ENCODE results near the gene ZDHHC1.
A peak's percentile ranks its signal among the peaks of the same experiment; 100 is the strongest.

ZDHHC1 gene

GRCh38 chr16:67399749-67400704, 16.2 kb downstream of the ZDHHC1 start:
- no peaks in the 10 kb centered on the region for H3K36me3 Mint-ChIP-seq
- H3K4me1 Mint-ChIP-seq: peaks cover 2 to 12% of the 10 kb centered on the region in 2 donors
- H3K27me3 Mint-ChIP-seq: peaks cover 13 to 35% of the 10 kb centered on the region in 2 donors
- ATAC-seq (replicated peaks) (peak in 1 of 2 donors; percentile 5), DNase-seq (no peak)
- no peak overlapping the region for H3K4me3 Mint-ChIP-seq
- H3K9me3 Mint-ChIP-seq: no peaks in the 10 kb centered on the region
- no peak overlapping the region for H3K27ac Mint-ChIP-seq

- peak; percentile 23 for DNase-seq
- peak; percentile 83 to 86 for ATAC-seq (replicated peaks)
- H3K27ac Mint-ChIP-seq: no peak overlapping the region
- H3K27me3 Mint-ChIP-seq: peaks cover 17 to 41% of the 10 kb centered on the region in 2 donors
- peaks cover 3 to 19% of the 10 kb centered on the region in 2 donors for H3K4me1 Mint-ChIP-seq
- no peaks in the 10 kb centered on the region for H3K36me3 Mint-ChIP-seq
- no peaks in the 10 kb centered on the region for H3K9me3 Mint-ChIP-seq
- H3K4me3 Mint-ChIP-seq: no peak overlapping the region
Observed at GRCh38 chr16:67399218-67399733, 17.0 kb downstream of the ZDHHC1 start.

- peaks cover 6 to 25% of the 10 kb centered on the region in 2 donors for H3K4me1 Mint-ChIP-seq
- no peak for ATAC-seq (replicated peaks)
- H3K36me3 Mint-ChIP-seq: no peaks in the 10 kb centered on the region
- no peaks in the 10 kb centered on the region for H3K9me3 Mint-ChIP-seq
- no peak overlapping the region for H3K4me3 Mint-ChIP-seq
- no peak overlapping the region for H3K27ac Mint-ChIP-seq
- no peak for DNase-seq
- H3K27me3 Mint-ChIP-seq: peaks cover 19 to 47% of the 10 kb centered on the region in 2 donors
Observed at GRCh38 chr16:67398546-67399217, 17.6 kb downstream of the ZDHHC1 start.

DNA sequence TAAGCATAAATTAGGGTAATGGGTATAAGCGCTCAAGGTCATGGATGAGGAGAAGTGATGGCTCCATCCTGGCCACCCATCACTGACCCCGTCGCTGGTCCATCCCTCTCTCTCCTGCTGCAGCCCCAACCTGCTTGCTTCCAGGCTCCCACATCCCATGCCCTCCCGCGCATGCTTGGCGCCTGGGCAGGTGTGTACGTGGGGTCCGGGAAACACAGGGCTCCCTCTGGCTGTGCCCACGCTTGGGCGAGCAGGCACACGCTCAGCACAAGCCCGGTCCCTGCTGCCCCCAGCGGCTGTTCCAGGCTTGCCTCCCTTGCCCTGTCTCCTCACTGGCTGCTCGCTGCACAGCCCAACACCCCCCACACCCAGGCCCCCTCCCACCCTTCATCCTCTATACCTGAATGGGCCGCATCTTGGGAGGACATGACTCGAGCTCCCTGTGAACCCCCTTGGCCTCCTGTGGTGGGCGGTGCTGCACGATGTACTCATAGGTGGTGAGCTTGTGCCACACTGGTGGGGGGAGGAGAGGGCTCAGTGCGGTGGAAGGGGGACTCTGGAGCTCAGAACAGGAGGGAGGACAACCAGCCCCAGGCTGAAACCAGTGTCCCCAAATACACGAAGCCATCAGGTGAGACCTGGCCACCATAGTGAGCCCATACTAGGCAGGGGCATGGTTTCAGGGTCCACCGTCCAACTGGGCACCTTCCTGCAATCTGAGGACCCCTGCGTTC, 18.3 kb downstream of the ZDHHC1 start:
- no peak for DNase-seq
- H3K4me1 Mint-ChIP-seq: peaks cover 6 to 29% of the 10 kb centered on the region in 2 donors
- no peaks in the 10 kb centered on the region for H3K36me3 Mint-ChIP-seq
- ATAC-seq (replicated peaks): no peak
- no peak overlapping the region for H3K4me3 Mint-ChIP-seq
- no peaks in the 10 kb centered on the region for H3K9me3 Mint-ChIP-seq
- H3K27me3 Mint-ChIP-seq: peaks cover 21 to 50% of the 10 kb centered on the region in 2 donors
- H3K27ac Mint-ChIP-seq: no peak overlapping the region

DNA sequence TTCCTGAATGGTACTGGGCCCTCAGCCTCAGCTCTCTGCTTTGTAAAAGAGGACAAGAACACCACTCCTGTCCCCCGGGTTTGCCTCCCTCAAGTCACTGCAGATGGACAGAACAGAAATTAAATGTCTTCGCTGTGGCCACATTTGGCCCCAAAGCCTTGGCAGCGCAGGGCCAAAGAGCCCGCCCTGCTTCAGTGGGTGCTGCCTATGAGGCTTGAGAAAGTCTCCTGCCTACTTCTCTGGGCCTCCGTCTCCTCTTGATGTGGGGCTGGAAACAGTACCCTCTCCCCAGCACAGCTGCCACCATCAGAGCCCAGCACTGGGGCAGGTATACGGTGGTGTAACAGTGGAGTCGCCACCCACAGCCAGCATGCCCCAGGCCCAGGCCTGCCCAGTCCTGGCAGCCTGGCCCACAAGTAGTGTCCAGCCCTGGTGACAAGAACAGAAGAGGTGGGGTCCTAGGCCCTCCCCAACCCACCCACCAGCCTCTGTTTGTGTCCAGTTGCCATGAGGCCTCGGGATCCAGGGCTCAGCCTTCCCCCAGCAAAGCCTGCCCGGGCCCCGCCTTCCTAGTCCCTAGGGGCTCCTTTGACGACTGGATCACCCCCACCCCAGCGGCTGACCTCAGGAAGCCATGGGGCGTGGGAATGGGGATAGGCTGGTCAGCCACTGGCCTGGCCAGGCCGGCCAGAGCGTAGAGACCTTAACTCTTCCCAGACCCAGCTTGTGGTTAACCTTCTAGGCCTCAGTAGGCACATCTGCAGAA, 19.1 kb downstream of the ZDHHC1 start:
- DNase-seq (no peak), ATAC-seq (replicated peaks) (no peak)
- no peaks in the 10 kb centered on the region for H3K9me3 Mint-ChIP-seq
- H3K27me3 Mint-ChIP-seq: peaks cover 27 to 50% of the 10 kb centered on the region in 2 donors
- no peaks in the 10 kb centered on the region for H3K36me3 Mint-ChIP-seq
- H3K4me3 Mint-ChIP-seq: no peak overlapping the region
- peaks cover 6 to 34% of the 10 kb centered on the region in 2 donors for H3K4me1 Mint-ChIP-seq
- no peak overlapping the region for H3K27ac Mint-ChIP-seq

GRCh38 chr16:67396159-67397035, 19.9 kb downstream of the ZDHHC1 start:
- no peak for ATAC-seq (replicated peaks)
- Mint-ChIP-seq H3K4me1 (peaks cover 6 to 36% of the 10 kb centered on the region in 2 donors), H3K27ac (no peak overlapping the region), H3K27me3 (peaks cover 34 to 52% of the 10 kb centered on the region in 2 donors), H3K36me3 (no peaks in the 10 kb centered on the region), H3K4me3 (no peak overlapping the region), H3K9me3 (no peaks in the 10 kb centered on the region)
- DNase-seq: no peak

- H3K27ac Mint-ChIP-seq: no peak overlapping the region
- DNase-seq: no peak
- H3K4me3 Mint-ChIP-seq: no peak overlapping the region
- H3K9me3 Mint-ChIP-seq: no peaks in the 10 kb centered on the region
- no peak for ATAC-seq (replicated peaks)
- H3K36me3 Mint-ChIP-seq: no peaks in the 10 kb centered on the region
- peaks cover 11 to 44% of the 10 kb centered on the region in 2 donors for H3K4me1 Mint-ChIP-seq
- peaks cover 40 to 60% of the 10 kb centered on the region in 2 donors for H3K27me3 Mint-ChIP-seq
Observed at GRCh38 chr16:67395458-67396158, 20.7 kb downstream of the ZDHHC1 start.

DNA sequence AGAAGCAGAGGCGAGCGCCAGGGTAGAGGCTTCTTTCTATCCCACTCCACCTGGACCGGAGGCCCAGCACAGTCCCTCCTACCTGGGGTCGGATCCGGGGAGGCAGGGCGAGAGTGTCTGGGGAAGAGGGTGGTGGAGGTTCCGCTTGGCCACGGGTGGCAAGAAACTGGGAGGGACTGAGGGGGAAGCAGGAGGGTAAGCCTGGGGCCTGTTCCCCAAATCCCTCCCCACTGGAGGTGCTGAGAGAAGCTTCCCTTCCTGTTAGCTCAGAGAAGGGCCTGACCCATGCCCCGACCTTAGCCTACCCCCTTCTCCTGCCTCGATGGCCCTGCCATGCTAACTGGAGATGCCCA, 21.2 kb downstream of the ZDHHC1 start:
- Mint-ChIP-seq H3K27me3 (peaks cover 45 to 63% of the 10 kb centered on the region in 2 donors), H3K4me1 (peaks cover 16 to 49% of the 10 kb centered on the region in 2 donors), H3K36me3 (no peaks in the 10 kb centered on the region), H3K27ac (no peak overlapping the region), H3K9me3 (no peaks in the 10 kb centered on the region), H3K4me3 (no peak overlapping the region)
- ATAC-seq (replicated peaks) (no peak), DNase-seq (no peak)

- peak overlapping the region; percentile 54 to 80 for H3K4me3 Mint-ChIP-seq
- H3K36me3 Mint-ChIP-seq: no peaks in the 10 kb centered on the region
- H3K27me3 Mint-ChIP-seq: peaks cover 45 to 63% of the 10 kb centered on the region in 2 donors
- H3K4me1 Mint-ChIP-seq: peaks cover 21 to 52% of the 10 kb centered on the region in 2 donors
- peak overlapping the region; percentile 3 for H3K27ac Mint-ChIP-seq
- DNase-seq (no peak), ATAC-seq (replicated peaks) (peak in 1 of 2 donors; percentile 33)
- no peaks in the 10 kb centered on the region for H3K9me3 Mint-ChIP-seq
Observed at GRCh38 chr16:67394155-67395104, 21.8 kb downstream of the ZDHHC1 start.

DNA sequence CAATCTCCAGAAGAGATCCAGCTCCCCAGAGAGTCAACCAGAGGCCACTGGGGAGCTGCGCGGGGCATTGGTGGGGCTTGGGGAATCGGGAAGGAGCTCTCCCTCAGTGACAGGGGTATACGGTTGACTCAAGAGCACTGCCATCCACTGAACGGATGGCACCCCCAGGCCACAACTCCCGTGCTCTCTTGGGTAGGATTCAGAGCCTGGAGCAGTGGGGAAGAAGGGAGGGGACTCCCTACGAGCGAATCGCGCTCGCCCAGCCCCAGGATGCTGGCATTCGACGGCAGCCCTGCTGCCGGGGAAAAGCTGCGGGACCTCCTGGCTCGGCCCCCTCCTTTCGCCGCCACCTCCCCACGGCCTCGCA, 22.5 kb downstream of the ZDHHC1 start:
- no peak for DNase-seq
- peaks cover 19 to 52% of the 10 kb centered on the region in 2 donors for H3K4me1 Mint-ChIP-seq
- no peaks in the 10 kb centered on the region for H3K36me3 Mint-ChIP-seq
- ATAC-seq (replicated peaks): no peak
- no peaks in the 10 kb centered on the region for H3K9me3 Mint-ChIP-seq
- H3K27ac Mint-ChIP-seq: peak overlapping the region; percentile 3
- H3K4me3 Mint-ChIP-seq: peak overlapping the region; percentile 57 to 80
- peaks cover 45 to 63% of the 10 kb centered on the region in 2 donors for H3K27me3 Mint-ChIP-seq

DNA sequence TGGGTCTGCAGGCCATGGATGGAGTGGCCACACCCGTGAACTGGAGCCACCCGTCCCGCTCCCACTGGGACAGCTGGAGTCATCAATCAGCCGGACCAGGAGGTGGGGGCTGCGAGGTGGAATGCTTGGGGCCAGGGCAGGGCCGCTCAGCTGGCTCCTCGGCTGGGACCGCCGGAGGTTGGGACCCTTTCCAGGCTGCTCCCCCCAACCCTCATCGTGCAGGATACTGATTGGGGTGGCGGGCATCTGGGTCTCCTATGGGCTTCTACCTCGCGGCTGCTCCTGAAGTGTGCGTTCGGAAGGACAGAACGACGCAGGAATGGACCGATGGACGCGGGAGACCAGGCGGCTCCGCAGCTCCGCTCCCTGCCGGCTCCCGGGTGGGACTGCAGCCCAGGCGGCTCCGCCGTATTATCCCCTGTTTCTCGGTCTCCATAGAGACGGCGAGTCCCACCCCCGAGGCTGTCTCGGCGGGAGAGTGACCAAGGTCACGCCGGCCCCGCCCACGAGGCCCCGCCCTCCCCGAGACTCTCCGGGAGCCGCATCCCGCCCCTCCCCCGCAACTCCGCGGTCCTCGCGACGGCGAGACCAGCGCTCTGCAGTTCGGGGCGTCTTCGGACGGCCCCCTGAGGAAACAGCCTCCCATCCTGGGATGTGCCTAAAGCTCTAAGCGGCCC, 23.0 kb downstream of the ZDHHC1 start, which contains the start of gene TPPP3:
Gene TPPP3, minus strand, starts transcription at position 388 of the 677 bp plus-strand sequence. CDS start 2,387 bp downstream, outside the sequence.
- peak within 1 kb of the TSS; percentile 37 for H3K27ac Mint-ChIP-seq
- H3K27me3 Mint-ChIP-seq: peaks cover 45 to 63% of the 10 kb centered on the region in 2 donors
- peaks cover 19 to 52% of the 10 kb centered on the region in 2 donors for H3K4me1 Mint-ChIP-seq
- peak within 1 kb of the TSS; percentile 57 to 80 for H3K4me3 Mint-ChIP-seq
- no peaks in the 10 kb centered on the region for H3K36me3 Mint-ChIP-seq
- DNase-seq (no peak), ATAC-seq (replicated peaks) (peak; percentile 36 to 37)
- no peaks in the 10 kb centered on the region for H3K9me3 Mint-ChIP-seq
